Smooth muscle cell (in vitro differentiated cells): ENCODE measurements around the gene SFXN5. TPM values are rescaled to one million over a fixed set of nuclear protein-coding genes. Genes with fewer than 3 reads are reported as not detected.

Experiments
- DNase-seq: peaks from one replicate; lab custom pipeline; 2025; ENCODE audit not compliant: unreplicated experiment; lab: John Stamatoyannopoulos, UW
- H2AFZ ChIP-seq: fragments of 200-600 bp; sonication (generic); 2 replicates; pipeline ENCODE4 v1.6.0; 2016; ENCODE audit warnings: antibody characterized with exemption, low read depth, mild to moderate bottlenecking
- H3F3A ChIP-seq: fragments of 200-600 bp; sonication (generic); 2 replicates; pipeline ENCODE4 v1.6.0; 2017; ENCODE audit warnings: antibody characterized with exemption, low read depth
- H3K27ac ChIP-seq: fragments of 200-600 bp; sonication (generic); 2 replicates; pipeline ENCODE4 v1.5.1; 2016; ENCODE audit warnings: low read depth, mild to moderate bottlenecking
- H3K27me3 ChIP-seq: fragments of 200-600 bp; sonication (generic); 2 replicates; pipeline ENCODE4 v1.6.1; 2016; ENCODE audit warnings: low read depth, mild to moderate bottlenecking
- H3K36me3 ChIP-seq: fragments of 200-600 bp; sonication (generic); 2 replicates; pipeline ENCODE4 v1.5.1; 2016; ENCODE audit warnings: low read depth
- H3K4me1 ChIP-seq: fragments of 200-600 bp; sonication (generic); 2 replicates; pipeline ENCODE4 v1.5.1; 2016; ENCODE audit warnings: low read depth
- H3K4me2 ChIP-seq: fragments of 200-600 bp; sonication (generic); 2 replicates; pipeline ENCODE4 v1.6.0; 2016; ENCODE audit warnings: mild to moderate bottlenecking
- H3K4me3 ChIP-seq: fragments of 200-600 bp; sonication (generic); 2 replicates; pipeline ENCODE4 v1.5.1; 2016; ENCODE audit warnings: mild to moderate bottlenecking
- H3K79me2 ChIP-seq: fragments of 200-600 bp; sonication (generic); 2 replicates; pipeline ENCODE4 v1.6.0; 2016; ENCODE audit warnings: low read depth, mild to moderate bottlenecking
- H3K9ac ChIP-seq: fragments of 200-600 bp; sonication (generic); 2 replicates; pipeline ENCODE4 v1.6.0; 2016; ENCODE audit warnings: low read depth
- H3K9me3 ChIP-seq: fragments of 200-600 bp; sonication (generic); replicated peaks from 2 replicates; pipeline ENCODE4 v1.5.1; 2016; ENCODE audit warnings: low read depth
- H4K20me1 ChIP-seq: fragments of 200-600 bp; sonication (generic); 2 replicates; pipeline ENCODE4 v1.6.0; 2016; ENCODE audit warnings: low read depth
- CTCF ChIP-seq: fragments of 200-600 bp; sonication (generic); IDR thresholded peaks from 2 replicates; pipeline ENCODE4 v1.5.1; 2017; ENCODE audit warnings: borderline replicate concordance, mild to moderate bottlenecking, antibody characterized with exemption; ENCODE audit not compliant: insufficient read depth, poor library complexity, severe bottlenecking
- WGBS: methylation state at CpG from one replicate; pipeline ENCODE4 v1.1.7; 2016; ENCODE audit warnings: low lambda C conversion rate; 5-methylcytosine and 5-hydroxymethylcytosine counted together
- polyA plus RNA-seq: library from polyadenylated mRNA; unstranded; fragments of >200 nt; fragmentation: Nextera tagmentation; extraction: Ambion mirVana; gene quantifications from 2 replicates; pipeline ENCODE4 v1.2.1, GENCODE V29; 2016
- total RNA-seq: library from RNA; depleted of rRNA; stranded (reverse); fragments of >200 nt; gene quantifications from 2 replicates; pipeline ENCODE4 v1.2.3, GENCODE V29; 2014

The SFXN5 gene
- total and polyA plus RNA-seq, 2 experiments from 2014 or later = 6.9 to 8.3 TPM

- H3K4me1 ChIP-seq = peaks cover 28% of the 10 kb centered on the region
- H2AFZ ChIP-seq = no peak within 1 kb of the TSS
- WGBS = under 1% methylated on average over 49 of the region's 82 CpGs
- H3K4me3 ChIP-seq = peak within 1 kb of the TSS; percentile 36
- no peaks in the 10 kb centered on the region for H3F3A ChIP-seq
- TF ChIP-seq CTCF = no peak
- H4K20me1 ChIP-seq = peaks cover 7% of the 10 kb centered on the region
- DNase-seq = no peak
- H3K9ac ChIP-seq = no peak within 1 kb of the TSS
- peak within 1 kb of the TSS; percentile 75 for H3K4me2 ChIP-seq
- no peaks in the 10 kb centered on the region for H3K9me3 ChIP-seq
- H3K79me2 ChIP-seq = no peaks in the 10 kb centered on the region
- peaks cover 100% of the 10 kb centered on the region for H3K27me3 ChIP-seq
- H3K36me3 ChIP-seq = no peaks in the 10 kb centered on the region
- H3K27ac ChIP-seq = no peak within 1 kb of the TSS
Measured at GRCh38 chr2:72917138-72917876, 154.2 kb downstream of the SFXN5 start, which contains the start of gene EMX1. TSS of gene EMX1 (plus strand) at chr2:72917519. CDS start at chr2:72917853, 334 bp downstream.

GRCh38 chr2:72916743-72917137 is 154.8 kb downstream of the SFXN5 start:
- H4K20me1 ChIP-seq = peaks cover 7% of the 10 kb centered on the region
- no peaks in the 10 kb centered on the region for H3K9me3 ChIP-seq
- no peaks in the 10 kb centered on the region for H3K79me2 ChIP-seq
- H3K4me2 ChIP-seq = peak overlapping the region; percentile 75
- no peak overlapping the region for H3K27ac ChIP-seq
- DNase-seq = no peak
- TF ChIP-seq CTCF = no peak
- WGBS = under 1% methylated on average over 29 of the region's 29 CpGs
- H3F3A ChIP-seq = no peaks in the 10 kb centered on the region
- H2AFZ ChIP-seq = no peak overlapping the region
- no peaks in the 10 kb centered on the region for H3K36me3 ChIP-seq
- H3K4me3 ChIP-seq = peak overlapping the region; percentile 36
- H3K4me1 ChIP-seq = peaks cover 28% of the 10 kb centered on the region
- H3K27me3 ChIP-seq = peaks cover 100% of the 10 kb centered on the region
- no peak overlapping the region for H3K9ac ChIP-seq

- Histone ChIP-seq H3K27ac (no peak overlapping the region), H3K79me2 (no peaks in the 10 kb centered on the region), H3K4me3 (peak overlapping the region; percentile 36), H2AFZ (no peak overlapping the region), H3K27me3 (peaks cover 100% of the 10 kb centered on the region), H3K9ac (no peak overlapping the region), H3K4me1 (peaks cover 28% of the 10 kb centered on the region), H3K9me3 (no peaks in the 10 kb centered on the region), H3K36me3 (no peaks in the 10 kb centered on the region), H3F3A (no peaks in the 10 kb centered on the region), H3K4me2 (peak overlapping the region; percentile 75), H4K20me1 (peaks cover 7% of the 10 kb centered on the region)
- DNase-seq = no peak
- no peak for TF ChIP-seq CTCF
- 2% methylated on average over 73 of the region's 86 CpGs for WGBS
Measured at GRCh38 chr2:72915907-72916742, 155.4 kb downstream of the SFXN5 start.
